ENCODE results near the gene ASTN1. TPM values are rescaled to one million over a fixed set of nuclear protein-coding genes. Genes with fewer than 3 reads are reported as not detected.

Gene ASTN1
- total RNA-seq, 2 experiments from 2014 or later = not detected

DNA sequence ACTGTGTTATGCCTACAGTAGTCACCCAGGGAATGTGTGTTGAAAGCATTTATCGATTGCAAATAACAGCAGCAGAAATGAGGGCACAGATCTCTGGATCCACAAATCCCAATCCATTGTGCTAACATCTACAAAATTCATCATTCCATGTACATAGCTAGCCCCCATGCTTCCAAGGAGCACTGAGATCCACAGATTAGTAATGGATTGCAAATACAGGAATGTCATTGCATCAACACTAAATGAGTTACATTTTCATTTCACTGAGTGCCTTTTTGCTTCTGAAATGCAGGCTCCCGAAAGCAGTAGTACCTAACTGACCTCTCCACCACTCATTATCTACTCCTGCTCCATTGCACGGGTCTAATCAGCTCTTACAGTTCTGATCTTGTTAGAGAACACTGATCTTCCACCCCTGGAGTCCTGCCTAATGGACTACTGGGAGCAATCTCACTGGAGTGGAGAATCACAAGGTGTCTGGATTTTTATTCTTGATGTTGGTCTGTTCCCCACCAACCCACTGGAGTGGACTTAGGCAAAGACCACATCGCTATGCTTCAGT, 30.5 kb downstream of the ASTN1 start:
- H3K9me2 ChIP-seq (ENCODE audit: insufficient read depth, low read length) = no peaks in the 10 kb centered on the region
- no peak overlapping the region for H3K4me3 ChIP-seq (ENCODE audit: low read depth, low read length, poor library complexity, severe bottlenecking)
- H3K4me1 ChIP-seq (ENCODE audit: insufficient read depth, low read length, poor library complexity, severe bottlenecking) = no peaks in the 10 kb centered on the region
- no peaks in the 10 kb centered on the region for H3K9me3 ChIP-seq (ENCODE audit: low read length)
- no peak overlapping the region for H2AFZ ChIP-seq (ENCODE audit: low read length)
- intact Hi-C loops (cut with micrococcal nuclease; ENCODE audit: unreplicated experiment) = no loop called here
- ChIA-PET CTCF (ENCODE audit: unreplicated experiment) (no interaction called here), POLR2A (no interaction called here)
- H3K79me2 ChIP-seq (ENCODE audit: insufficient read depth, low read depth, low read length) = no peaks in the 10 kb centered on the region
- no peak overlapping the region for H3K27ac ChIP-seq (ENCODE audit: low read depth, low read length, poor library complexity, severe bottlenecking)
- no peak overlapping the region for H3K4me2 ChIP-seq (ENCODE audit: low read length)
- no peak for DNase-seq (ENCODE audit: low spot score)
- no TSS peak for BruUV-seq (replicated peaks)
- no peaks in the 10 kb centered on the region for H3K36me3 ChIP-seq (ENCODE audit: insufficient read depth, low read length)
- H4K20me1 ChIP-seq (ENCODE audit: insufficient read depth, low read length) = no peaks in the 10 kb centered on the region
- no peak for TF ChIP-seq EZH2phosphoT487 (IDR thresholded peaks at IDR 0.05; ENCODE audit: borderline replicate concordance, low read depth, low read length)
- TF ChIP-seq, protein P1, sequence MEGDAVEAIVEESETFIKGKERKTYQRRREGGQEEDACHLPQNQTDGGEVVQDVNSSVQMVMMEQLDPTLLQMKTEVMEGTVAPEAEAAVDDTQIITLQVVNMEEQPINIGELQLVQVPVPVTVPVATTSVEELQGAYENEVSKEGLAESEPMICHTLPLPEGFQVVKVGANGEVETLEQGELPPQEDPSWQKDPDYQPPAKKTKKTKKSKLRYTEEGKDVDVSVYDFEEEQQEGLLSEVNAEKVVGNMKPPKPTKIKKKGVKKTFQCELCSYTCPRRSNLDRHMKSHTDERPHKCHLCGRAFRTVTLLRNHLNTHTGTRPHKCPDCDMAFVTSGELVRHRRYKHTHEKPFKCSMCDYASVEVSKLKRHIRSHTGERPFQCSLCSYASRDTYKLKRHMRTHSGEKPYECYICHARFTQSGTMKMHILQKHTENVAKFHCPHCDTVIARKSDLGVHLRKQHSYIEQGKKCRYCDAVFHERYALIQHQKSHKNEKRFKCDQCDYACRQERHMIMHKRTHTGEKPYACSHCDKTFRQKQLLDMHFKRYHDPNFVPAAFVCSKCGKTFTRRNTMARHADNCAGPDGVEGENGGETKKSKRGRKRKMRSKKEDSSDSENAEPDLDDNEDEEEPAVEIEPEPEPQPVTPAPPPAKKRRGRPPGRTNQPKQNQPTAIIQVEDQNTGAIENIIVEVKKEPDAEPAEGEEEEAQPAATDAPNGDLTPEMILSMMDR (conservative IDR thresholded peaks at IDR 0.05; ENCODE audit: low read length) = no peak

GRCh38 chr1:177132141-177132540, 32.4 kb downstream of the ASTN1 start:
- no TSS peak for BruUV-seq (replicated peaks)
- no peak for DNase-seq (ENCODE audit: low spot score)
- H3K4me1 ChIP-seq (ENCODE audit: insufficient read depth, low read length, poor library complexity, severe bottlenecking) = no peaks in the 10 kb centered on the region
- no peak overlapping the region for H3K27ac ChIP-seq (ENCODE audit: low read depth, low read length, poor library complexity, severe bottlenecking)
- no peak overlapping the region for H3K4me2 ChIP-seq (ENCODE audit: low read length)
- H3K4me3 ChIP-seq (ENCODE audit: low read depth, low read length, poor library complexity, severe bottlenecking) = no peak overlapping the region
- H4K20me1 ChIP-seq (ENCODE audit: insufficient read depth, low read length) = no peaks in the 10 kb centered on the region
- intact Hi-C loops (cut with micrococcal nuclease; ENCODE audit: unreplicated experiment) = no loop called here
- H3K9me2 ChIP-seq (ENCODE audit: insufficient read depth, low read length) = no peaks in the 10 kb centered on the region
- H3K79me2 ChIP-seq (ENCODE audit: insufficient read depth, low read depth, low read length) = no peaks in the 10 kb centered on the region
- ChIA-PET CTCF (ENCODE audit: unreplicated experiment) (no interaction called here), POLR2A (interaction anchor here (1.0 kb wide), 1 partner anchor 23 kb away, joined by 3 read pairs; no protein-coding TSS in a partner anchor)
- no peak overlapping the region for H2AFZ ChIP-seq (ENCODE audit: low read length)
- H3K36me3 ChIP-seq (ENCODE audit: insufficient read depth, low read length) = no peaks in the 10 kb centered on the region
- TF ChIP-seq, protein P1 (conservative IDR thresholded peaks at IDR 0.05; ENCODE audit: low read length) = no peak
- no peak for TF ChIP-seq EZH2phosphoT487 (IDR thresholded peaks at IDR 0.05; ENCODE audit: borderline replicate concordance, low read depth, low read length)
- no peaks in the 10 kb centered on the region for H3K9me3 ChIP-seq (ENCODE audit: low read length)

DNA sequence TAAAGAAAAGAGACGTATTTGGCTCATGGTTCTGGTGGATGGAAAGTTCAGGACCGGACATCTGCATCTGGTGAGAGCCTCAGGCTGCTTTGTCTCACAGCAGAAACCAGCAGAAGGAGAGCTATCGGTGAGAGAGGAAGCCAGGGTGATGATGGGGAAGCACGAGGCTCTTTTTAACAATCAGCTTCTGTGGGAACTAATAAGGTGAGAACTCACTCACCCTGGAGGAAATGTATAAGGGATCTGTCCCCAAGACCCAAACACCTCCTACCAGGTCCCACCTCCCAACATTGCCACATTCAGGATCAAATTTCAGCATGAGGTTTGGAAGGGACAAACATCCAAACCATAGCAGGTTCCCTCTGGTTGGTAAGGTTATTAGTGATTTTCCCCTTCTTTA, 32.8 kb downstream of the ASTN1 start:
- no peaks in the 10 kb centered on the region for H3K36me3 ChIP-seq (ENCODE audit: insufficient read depth, low read length)
- no peak overlapping the region for H3K27ac ChIP-seq (ENCODE audit: low read depth, low read length, poor library complexity, severe bottlenecking)
- H3K4me3 ChIP-seq (ENCODE audit: low read depth, low read length, poor library complexity, severe bottlenecking) = no peak overlapping the region
- no peaks in the 10 kb centered on the region for H3K79me2 ChIP-seq (ENCODE audit: insufficient read depth, low read depth, low read length)
- no TSS peak for BruUV-seq (replicated peaks)
- DNase-seq (ENCODE audit: low spot score) = no peak
- ChIA-PET CTCF (ENCODE audit: unreplicated experiment) (no interaction called here), POLR2A (no interaction called here)
- intact Hi-C loops (cut with micrococcal nuclease; ENCODE audit: unreplicated experiment) = no loop called here
- no peaks in the 10 kb centered on the region for H4K20me1 ChIP-seq (ENCODE audit: insufficient read depth, low read length)
- H3K9me3 ChIP-seq (ENCODE audit: low read length) = no peaks in the 10 kb centered on the region
- no peak overlapping the region for H2AFZ ChIP-seq (ENCODE audit: low read length)
- no peak for TF ChIP-seq EZH2phosphoT487 (IDR thresholded peaks at IDR 0.05; ENCODE audit: borderline replicate concordance, low read depth, low read length)
- TF ChIP-seq, protein P1 (conservative IDR thresholded peaks at IDR 0.05; ENCODE audit: low read length) = no peak
- no peaks in the 10 kb centered on the region for H3K9me2 ChIP-seq (ENCODE audit: insufficient read depth, low read length)
- no peaks in the 10 kb centered on the region for H3K4me1 ChIP-seq (ENCODE audit: insufficient read depth, low read length, poor library complexity, severe bottlenecking)
- no peak overlapping the region for H3K4me2 ChIP-seq (ENCODE audit: low read length)

Data from OCI-LY7 (cell line).